GM21576 (cell line): ENCODE results near the gene SAMD4B.
"Not testable (repeated sequence)": the region's sequence is repeated elsewhere in the genome, so short reads cannot be mapped to it uniquely, and the experiment has no call there.

Source experiments
- ATAC-seq: cut with Tn5 transposase; IDR thresholded peaks from one replicate; pipeline ENCODE4 v1.9.1; 2021; ENCODE audit warnings: mild to moderate bottlenecking, moderate library complexity; ENCODE audit not compliant: unreplicated experiment

SAMD4B gene, protein sequence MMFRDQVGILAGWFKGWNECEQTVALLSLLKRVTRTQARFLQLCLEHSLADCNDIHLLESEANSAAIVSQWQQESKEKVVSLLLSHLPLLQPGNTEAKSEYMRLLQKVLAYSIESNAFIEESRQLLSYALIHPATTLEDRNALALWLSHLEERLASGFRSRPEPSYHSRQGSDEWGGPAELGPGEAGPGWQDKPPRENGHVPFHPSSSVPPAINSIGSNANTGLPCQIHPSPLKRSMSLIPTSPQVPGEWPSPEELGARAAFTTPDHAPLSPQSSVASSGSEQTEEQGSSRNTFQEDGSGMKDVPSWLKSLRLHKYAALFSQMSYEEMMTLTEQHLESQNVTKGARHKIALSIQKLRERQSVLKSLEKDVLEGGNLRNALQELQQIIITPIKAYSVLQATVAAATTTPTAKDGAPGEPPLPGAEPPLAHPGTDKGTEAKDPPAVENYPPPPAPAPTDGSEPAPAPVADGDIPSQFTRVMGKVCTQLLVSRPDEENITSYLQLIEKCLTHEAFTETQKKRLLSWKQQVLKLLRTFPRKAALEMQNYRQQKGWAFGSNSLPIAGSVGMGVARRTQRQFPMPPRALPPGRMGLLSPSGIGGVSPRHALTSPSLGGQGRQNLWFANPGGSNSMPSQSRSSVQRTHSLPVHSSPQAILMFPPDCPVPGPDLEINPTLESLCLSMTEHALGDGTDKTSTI

DNA sequence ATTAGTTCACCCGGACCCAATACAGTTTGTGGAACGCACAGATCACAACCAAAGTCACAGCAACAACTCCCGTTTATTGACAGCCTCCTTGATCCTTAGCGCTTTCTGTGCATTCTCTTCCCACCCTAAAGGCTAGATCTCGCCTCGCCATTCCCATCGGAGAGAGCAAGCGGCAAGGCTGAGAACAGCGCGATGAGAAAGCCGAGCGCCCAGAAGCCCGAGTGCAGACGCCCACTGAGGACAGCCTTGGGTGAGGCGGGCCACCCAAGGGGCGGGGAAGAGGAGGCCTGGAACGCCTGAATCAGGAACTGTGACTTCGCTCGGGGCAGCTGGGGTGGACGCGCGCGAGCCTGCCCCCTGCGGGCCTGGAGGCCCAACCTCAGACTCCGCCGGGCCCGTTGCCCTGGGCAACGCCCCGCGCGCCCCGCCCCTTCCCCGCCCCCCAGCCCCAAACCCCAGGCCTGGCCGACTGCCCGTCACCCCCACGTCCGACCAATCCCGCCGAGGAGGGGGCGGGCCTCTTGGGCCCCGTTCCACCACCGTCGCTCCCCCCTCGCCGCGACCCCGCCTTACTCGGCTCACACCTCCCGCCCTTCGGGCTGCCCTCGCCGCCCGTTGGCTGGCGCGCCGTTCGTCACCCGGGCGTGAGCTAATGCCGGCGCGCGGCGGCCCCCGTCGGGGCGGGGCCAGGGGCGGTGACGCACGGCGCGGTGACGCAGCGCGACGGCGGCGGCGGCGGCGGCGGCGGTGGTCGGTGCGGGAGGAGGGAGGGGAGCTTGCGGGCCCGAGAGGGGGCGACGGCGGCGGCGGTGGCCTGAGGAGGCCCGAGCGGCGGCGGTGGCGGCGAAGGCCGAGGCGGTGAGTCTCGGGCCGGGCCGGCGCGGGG is at the start of gene SAMD4B:
SAMD4B (plus strand) TSS at position 703 of the 886 bp plus-strand sequence. CDS start 14,473 bp downstream, outside the sequence.
- ATAC-seq = peak; percentile 88

DNA sequence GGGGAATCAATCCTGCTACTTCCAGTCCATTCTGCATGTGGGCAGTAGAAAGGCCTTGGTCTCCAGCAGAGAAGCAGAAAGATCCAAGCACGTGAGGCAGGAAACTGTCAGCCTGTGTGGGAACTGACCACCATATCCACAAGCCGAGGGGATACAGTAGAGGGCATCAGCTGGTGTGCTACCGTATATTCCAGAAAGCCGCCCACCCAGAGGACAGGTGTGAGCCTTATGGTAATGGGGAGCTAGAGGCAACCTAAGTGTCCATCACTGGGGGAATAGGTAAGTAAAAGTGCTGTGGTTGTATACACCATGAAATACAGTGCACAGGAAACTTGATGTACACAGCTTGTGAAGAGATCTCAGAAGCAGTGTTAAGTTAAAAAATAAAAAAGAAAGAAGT is 48.8 kb upstream of the SAMD4B start:
- no peak for ATAC-seq

DNA sequence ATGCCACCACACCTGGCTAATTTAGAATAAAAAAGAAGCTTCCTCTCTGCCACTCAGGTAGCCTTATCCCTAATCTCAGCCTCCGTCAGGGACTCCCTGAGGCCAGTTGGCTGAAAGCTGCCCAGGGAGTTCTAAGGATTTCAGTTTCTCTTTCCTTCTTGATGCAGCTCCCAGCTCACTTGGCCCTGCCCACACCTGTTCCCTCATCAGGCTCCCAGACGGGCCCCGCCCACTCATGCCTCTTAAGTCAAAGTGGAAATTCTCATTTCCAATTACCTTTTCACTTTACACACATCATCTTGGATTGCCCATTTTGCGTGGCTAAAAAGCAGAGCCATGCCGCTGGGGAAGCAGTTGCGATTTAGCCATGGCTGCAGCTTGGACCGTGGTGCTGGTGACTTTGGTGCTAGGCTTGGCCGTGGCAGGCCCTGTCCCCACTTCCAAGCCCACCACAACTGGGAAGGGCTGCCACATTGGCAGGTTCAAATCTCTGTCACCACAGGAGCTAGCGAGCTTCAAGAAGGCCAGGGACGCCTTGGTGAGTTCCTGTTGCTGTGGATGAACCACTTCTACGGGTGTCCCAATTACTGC is 46.1 kb upstream of the SAMD4B start, which contains the start of gene IFNL1:
IFNL1 (plus strand) TSS at position 353 of the 591 bp plus-strand sequence; CDS start at position 368, 15 bp downstream.
- no peak for ATAC-seq

DNA sequence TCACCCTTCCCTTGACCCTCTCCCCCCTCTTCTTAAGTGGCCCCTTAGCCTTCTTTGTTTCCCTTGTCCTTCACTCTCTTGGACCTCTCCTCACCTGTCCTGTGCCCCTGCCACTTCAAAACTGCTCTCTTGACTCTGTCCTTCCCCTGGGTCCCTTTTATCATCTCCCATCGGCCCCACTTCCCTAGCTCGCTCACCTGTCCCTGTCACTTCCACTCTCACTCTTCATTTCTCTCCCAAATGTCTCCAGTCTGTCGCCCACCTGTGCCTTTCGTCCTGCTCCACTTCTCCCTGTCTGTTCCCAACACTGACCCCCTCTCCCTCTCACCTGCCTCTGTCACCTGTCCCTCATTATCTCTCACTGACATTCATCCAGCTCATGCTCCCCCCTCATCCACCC is 45.3 kb upstream of the SAMD4B start:
- ATAC-seq = no peak

DNA sequence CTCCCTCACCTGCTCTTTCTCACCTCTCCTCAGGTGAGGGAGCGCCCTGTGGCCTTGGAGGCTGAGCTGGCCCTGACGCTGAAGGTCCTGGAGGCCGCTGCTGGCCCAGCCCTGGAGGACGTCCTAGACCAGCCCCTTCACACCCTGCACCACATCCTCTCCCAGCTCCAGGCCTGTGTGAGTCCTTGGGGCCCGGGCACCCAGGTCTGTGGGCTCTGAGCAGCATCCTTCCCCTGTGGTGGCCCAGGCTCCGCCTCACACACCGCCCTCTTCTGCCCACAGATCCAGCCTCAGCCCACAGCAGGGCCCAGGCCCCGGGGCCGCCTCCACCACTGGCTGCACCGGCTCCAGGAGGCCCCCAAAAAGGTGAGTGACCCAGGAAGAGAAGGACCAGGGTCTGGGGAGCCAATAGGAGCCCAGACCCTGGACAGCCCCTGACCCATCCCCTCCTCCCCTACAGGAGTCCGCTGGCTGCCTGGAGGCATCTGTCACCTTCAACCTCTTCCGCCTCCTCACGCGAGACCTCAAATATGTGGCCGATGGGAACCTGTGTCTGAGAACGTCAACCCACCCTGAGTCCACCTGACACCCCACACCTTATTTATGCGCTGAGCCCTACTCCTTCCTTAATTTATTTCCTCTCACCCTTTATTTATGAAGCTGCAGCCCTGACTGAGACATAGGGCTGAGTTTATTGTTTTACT is 44.1 kb upstream of the SAMD4B start:
- ATAC-seq = no peak

DNA sequence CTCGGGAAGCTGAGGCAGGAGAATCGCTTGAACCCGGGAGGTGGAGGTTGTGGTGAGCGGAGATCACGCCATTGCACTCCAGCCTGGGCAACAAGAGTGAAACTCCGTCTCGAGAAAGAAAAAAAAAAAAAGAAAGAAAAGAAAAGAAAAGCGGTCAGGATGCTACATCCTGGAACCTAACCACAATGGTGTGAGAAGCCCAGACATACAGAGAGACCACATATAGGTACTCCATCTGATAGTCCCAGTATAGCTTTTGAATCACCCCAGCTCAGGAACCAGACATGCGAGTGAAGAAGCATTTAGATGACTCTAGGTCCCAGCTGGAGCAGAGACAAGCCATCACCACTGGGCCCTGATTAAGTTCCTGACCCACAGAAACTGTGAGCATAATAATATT is 42.8 kb upstream of the SAMD4B start:
- no peak for ATAC-seq

DNA sequence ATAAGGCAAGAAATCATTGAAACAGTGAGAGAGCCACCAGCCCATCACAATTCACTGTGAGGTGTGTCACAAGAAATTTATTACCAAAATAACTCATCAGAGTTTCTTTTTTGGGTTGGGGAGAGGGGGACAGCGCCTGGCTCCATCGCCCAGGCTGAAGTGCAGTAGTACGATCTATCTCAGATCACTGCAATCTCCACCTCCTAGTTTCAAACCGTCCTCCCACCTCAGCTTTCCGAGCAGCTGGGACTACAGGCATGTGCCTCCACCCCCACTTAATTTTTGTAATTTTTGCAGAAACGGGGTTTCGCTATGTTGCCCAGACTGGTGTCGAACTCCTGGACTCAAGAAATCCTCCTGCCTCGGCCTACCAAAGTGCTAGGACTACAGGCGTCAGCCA is 42.4 kb upstream of the SAMD4B start:
- ATAC-seq = no peak

DNA sequence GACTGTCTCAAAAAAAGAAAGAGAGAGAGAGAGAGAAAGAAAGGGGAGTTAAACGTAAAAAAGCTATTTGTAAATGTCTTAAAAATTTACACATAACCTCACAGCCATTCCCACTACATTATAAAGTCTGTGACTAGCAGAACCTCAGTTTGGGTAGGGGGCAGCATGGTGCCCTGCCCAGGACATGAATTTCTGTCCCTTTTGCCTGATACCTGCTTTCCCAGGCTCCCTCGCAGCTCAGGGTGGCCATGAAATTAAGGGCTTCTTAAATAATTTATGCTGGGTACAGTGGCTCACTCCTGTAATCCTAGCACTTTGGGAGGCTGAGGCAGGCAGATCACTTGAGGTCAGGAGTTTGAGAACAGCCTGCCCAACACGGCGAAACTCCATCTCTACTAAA is 41.2 kb upstream of the SAMD4B start:
- no peak for ATAC-seq

DNA sequence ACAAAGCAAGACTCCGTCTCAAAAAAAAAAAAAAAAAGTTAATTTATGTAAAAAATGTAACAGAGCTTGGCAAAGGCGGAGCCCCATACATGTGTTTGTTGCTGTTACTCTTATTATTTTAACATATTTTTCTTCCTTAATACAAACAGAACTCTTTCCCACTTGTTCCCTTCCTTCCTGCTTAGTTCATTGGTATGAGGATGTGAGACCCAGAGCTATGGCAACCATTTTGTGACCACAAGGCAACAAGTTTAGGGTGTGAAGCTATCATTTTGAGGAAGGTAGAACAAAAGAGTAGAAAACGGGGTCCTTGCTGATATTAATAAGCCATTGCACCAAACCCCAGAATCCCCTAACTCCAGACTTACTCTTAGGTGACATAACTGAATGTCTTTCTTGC is 40.7 kb upstream of the SAMD4B start:
- no peak for ATAC-seq

DNA sequence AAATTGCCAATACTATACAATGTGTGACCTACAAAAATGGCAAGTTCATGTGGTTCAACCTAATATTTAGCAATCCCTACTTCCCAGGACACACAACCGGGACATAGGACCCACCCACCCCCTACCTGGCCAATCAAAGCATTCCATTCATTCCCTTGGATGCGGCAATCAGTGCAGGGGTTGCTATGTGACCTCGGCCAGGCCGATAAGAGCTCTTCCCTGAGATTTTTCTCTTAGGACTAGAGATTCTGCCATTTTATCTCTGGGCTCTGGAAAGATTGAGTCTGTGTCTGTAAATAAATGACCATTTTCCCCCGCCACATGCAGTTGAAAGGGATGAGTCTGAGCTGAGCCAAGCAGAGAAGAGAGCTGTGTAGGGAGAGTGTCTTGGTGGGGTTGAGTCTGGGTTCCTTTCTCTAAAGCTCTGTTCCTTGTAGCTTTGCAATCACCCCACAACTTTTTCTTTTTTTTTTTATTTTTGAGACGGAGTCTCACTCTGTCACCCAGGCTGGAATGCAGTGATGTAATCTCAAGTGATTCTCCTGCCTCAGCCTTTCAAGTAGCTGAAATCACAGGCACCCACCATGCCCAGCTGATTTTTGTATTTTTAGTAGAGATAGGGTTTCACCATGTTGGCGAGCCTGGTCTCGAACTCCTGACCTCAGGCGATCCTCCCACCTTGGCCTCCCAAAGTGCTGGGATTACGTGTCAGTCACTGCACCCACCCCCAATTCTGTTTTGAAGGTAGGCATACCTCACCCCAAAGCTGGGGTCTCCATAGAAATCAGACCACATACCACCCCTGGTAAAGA is 38.6 kb upstream of the SAMD4B start:
- no peak for ATAC-seq

DNA sequence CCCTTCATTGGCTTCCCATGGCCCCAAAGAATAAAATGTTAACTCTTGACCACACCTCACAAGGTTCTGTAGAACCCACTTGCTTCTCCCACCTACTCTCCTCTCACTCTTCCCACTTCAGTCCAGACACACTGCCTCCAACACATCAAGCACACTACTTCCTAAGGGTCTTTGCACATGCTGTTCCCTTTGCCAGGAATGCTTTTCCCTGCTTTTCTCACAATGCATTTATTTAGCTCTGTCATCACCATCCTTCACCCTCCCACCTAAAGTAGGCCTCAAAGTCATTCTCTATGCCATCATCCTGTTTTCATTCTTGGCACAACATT is 38.1 kb upstream of the SAMD4B start:
- ATAC-seq = no peak

DNA sequence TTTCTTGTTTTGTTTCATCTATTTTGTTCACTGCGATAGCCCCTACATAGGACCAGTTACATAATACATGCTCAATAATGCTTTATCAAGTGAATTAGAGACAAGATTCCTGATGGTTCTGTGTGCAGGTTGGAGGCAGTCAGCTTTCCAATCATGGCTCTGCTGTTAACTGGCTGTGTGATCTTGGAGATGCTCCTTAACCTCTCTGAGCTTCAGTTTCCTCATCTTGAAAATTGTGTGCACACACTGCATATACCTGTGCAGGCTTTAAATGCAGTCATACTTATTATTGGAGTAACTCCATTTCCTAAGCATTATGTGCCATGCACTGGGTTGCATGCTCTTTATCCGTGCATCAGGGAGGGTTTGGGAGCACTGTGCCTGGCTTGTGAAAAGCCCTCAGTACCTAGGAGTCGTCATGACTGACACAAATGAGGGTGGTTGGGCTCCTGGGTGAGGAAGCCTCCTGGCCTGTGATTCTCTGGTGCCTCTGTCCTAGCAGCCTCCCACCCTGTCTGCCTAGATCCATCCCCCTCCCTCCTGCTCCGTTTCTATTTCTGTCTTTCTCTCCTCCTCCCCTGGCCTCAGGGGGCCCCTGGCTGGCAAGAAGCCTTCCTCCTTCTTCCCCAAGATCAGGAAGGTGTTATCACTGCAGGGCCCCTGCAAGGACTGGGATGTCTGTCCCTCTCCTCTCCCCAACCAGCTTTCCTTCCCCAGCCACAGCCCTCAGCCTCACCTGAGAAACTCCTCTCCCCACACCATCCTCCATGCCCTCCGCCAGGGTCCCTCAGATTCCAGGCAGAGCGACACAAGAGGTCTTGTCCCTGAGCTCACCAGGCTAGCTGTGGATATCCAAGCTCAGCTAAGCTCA is 37.3 kb upstream of the SAMD4B start:
- no peak for ATAC-seq

DNA sequence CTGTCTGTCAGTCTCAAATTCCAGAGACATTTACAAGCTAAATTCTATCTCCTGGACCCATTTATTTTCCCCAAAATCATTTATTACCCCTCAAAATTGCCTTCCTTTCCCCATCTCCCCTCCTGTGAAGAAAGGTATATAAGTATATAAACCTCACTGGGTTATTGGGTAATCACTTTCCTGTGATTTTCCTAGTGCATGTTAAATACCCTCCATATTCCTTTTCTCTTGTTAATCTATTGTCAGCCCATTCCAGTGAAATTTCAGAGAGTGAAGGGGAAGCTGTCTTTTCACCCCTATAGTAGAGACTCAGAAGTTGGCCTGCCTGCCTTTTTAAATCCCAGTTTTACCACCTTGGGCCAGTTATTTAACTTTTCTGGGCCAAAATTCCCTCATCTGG is 36.1 kb upstream of the SAMD4B start:
- no peak for ATAC-seq

DNA sequence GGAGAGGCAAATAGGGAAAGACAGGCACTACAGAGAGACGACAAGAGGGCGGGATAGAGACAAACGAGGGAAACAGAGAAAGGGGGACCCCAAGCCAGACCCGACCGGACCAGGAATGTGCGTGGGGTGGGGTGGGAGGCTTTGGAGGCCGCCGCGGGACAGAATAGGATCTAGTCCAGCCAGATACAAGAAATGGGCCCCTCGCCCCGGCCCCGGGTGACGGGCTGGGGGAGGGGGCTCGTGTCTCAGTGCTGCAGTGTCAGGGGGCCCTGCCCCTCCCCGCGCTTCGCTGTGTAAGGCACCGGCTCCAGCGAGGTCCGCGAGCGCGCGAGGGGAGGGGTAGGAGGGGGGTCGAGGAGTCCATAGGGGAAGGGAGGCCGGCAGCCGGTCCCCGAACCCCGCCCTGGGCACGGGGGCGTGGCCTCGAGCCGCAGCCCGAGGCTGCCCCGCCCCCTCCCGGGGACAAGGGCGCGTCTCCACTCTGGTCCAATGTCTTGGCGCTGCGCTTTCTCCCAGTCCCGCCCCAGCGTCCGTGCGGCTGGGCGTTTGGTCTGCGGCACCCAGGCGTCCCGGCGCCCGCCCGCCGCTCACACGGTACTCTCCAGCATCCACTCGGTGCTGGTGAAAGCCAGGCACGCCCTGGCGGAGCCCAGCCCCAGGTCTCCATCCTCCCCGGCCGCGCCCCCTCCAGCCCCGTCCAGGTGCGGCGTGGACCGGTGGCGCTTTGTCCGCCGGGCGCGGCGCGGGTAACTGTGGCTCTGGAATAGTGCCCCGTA is 35.0 kb upstream of the SAMD4B start:
- ATAC-seq = no peak

DNA sequence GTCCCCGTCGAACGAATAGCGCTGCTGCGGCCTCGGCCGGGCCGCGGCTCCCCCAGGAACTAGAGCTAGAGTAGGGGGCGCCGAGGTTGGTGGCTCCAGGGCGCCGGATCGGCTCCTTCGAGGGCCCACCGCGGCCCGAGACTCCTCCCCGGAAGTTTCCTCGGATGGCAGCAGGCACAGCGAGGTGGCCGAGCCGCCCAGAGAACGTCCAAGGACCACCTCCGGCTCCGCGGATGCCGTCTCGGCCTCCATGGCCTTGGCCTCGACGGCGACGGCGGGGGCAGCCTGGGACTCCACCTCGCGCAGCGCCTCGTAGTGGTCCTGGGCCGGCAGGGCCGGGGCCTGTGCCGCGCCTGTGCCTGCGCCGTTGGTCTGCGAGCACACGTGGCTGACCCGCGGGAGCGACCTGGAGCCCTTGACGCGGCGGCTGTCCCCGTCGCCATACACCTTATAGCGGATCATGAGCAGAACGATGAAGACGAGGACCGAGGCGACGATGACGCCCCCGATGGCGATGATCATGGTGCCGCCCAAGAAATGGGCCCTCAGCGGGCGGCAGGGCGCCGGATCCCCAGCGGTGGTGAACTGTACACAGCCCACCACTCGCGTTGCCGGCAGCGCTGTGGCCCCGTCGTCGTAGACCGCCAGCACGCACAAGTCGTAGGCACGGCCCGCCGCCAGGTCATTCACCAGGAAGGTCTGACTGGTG is 34.2 kb upstream of the SAMD4B start:
- ATAC-seq = no peak

DNA sequence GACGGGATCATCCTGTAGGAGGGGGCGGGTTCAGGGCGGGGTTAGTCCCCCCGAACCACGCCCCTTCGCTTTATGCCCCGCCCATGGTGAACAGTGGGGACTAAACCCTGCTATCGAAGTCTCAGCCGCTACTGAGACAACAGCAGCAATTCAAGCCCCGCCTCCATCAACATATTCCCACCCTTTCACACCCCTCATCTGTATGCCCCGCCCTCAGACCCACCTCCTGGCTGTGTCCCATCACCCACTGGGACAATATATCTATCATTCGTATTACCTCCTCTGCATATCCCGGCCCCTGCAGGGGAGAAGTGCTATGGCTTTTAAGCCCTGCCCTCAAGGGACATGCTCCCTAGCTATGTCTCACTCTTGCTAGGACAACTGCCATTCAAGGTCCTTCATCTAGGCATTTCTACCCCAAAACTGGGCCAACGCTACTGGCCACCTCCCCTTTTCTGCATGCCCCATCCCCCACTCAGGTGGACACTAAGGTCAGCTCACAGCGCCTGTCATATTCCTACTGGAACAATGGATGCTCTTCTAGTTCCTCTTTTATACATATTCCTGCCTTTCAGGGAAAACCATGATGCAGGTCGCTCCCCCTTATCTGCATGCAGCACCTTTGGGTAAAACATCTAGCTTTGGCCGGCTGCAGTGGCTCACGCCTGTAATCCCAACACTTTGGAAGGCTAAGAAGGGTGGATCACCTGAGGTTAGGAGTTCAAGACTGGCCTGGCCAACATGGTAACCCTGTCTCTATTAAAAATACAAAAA is 33.5 kb upstream of the SAMD4B start:
- no peak for ATAC-seq

DNA sequence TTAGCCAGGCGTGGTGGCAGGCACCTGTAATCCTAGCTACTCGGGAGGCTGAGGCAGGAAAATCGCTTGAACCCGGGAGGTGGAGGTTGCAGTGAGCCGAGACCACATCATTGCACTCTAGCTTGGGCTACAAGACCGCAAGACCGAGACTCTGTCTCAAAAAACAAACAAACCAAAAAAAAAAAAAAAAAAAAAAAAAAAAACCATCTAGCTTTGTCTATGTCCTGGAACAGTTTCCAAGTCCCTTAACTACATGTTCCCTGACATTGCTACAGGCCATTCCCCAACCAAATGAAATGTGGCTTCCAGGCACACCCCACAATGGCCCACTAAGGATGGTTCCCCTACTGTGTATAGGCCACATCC is 32.9 kb upstream of the SAMD4B start:
- not testable (repeated sequence) for ATAC-seq
